ENCODE measurements around the gene PDE3B. TPM values are rescaled to one million over a fixed set of nuclear protein-coding genes. Genes with fewer than 3 reads are reported as not detected.
"Not testable (repeated sequence)": the region's sequence is repeated elsewhere in the genome, so short reads cannot be mapped to it uniquely, and the experiment has no call there.

The PDE3B gene
- total RNA-seq, 1 experiment from 2014 or later, result 6.7 TPM

DNA sequence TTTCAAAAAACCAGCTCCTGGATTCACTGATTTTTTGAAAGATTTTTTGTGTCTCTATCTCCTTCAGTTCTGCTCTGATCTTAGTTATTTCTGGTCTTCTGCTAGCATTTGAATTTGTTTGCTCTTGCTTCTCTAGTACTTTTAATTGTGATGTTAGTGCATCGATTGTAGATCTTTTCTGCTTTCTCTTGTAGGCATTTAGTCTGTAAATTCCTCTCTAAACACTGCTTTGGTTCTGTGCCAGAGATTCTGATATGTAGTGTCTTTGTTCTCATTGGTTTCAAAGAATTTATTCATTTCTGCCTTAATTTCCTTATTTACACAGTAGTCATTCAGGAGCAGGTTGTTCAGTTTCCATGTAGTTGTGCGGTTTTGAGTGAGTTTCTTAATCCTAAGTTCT lies 96.9 kb downstream of the PDE3B start:
- DNase-seq (ENCODE audit: low read depth, low spot score); H3K9me3 ChIP-seq (ENCODE audit: control insufficient read depth in 1 of 2, insufficient read depth in 1 of 2, low read depth in 1 of 2, low read length in 2 of 2); H3K9ac ChIP-seq (ENCODE audit: low read length); POLR2A ChIA-PET; CTCF ChIA-PET; BruUV-seq (replicated peaks); ATAC-seq; H3K9me2 ChIP-seq (ENCODE audit: insufficient read depth); H3K4me1 ChIP-seq (ENCODE audit: control insufficient read depth in 1 of 2, insufficient read depth in 2 of 2, low read length in 2 of 2); H3K27ac ChIP-seq (ENCODE audit: low read depth, low read length); H3K79me2 ChIP-seq (ENCODE audit: insufficient read depth, low read length); H4K20me1 ChIP-seq (ENCODE audit: insufficient read depth); intact Hi-C loops (cut with micrococcal nuclease); RAD21 ChIA-PET (ENCODE audit: low non-redundant PET in 1 of 2, low total read pairs in 2 of 2, uncharacterized antibody in 2 of 2, unreplicated experiment in 2 of 2); H2AFZ ChIP-seq (ENCODE audit: low read depth, low read length, poor library complexity, severe bottlenecking); H3K4me3 ChIP-seq (replicated peaks in 1 of 2; ENCODE audit: low read depth in 1 of 2, low read length in 2 of 2); H3K4me2 ChIP-seq (ENCODE audit: low read length); H3K36me3 ChIP-seq (ENCODE audit: control insufficient read depth in 1 of 2, insufficient read depth in 2 of 2, low read length in 2 of 2); H3K27me3 ChIP-seq (ENCODE audit: insufficient read depth, low read length): not testable (repeated sequence)

- no peak overlapping the region for H2AFZ ChIP-seq (ENCODE audit: low read depth, low read length, poor library complexity, severe bottlenecking)
- intact Hi-C loops (cut with micrococcal nuclease), result no loop called here
- no peaks in the 10 kb centered on the region for H3K36me3 ChIP-seq (ENCODE audit: control insufficient read depth in 1 of 2, insufficient read depth in 2 of 2, low read length in 2 of 2)
- no peaks in the 10 kb centered on the region for H3K9me3 ChIP-seq (ENCODE audit: control insufficient read depth in 1 of 2, insufficient read depth in 1 of 2, low read depth in 1 of 2, low read length in 2 of 2)
- no peak overlapping the region for H3K27ac ChIP-seq (ENCODE audit: low read depth, low read length)
- TF ChIP-seq, protein P1, sequence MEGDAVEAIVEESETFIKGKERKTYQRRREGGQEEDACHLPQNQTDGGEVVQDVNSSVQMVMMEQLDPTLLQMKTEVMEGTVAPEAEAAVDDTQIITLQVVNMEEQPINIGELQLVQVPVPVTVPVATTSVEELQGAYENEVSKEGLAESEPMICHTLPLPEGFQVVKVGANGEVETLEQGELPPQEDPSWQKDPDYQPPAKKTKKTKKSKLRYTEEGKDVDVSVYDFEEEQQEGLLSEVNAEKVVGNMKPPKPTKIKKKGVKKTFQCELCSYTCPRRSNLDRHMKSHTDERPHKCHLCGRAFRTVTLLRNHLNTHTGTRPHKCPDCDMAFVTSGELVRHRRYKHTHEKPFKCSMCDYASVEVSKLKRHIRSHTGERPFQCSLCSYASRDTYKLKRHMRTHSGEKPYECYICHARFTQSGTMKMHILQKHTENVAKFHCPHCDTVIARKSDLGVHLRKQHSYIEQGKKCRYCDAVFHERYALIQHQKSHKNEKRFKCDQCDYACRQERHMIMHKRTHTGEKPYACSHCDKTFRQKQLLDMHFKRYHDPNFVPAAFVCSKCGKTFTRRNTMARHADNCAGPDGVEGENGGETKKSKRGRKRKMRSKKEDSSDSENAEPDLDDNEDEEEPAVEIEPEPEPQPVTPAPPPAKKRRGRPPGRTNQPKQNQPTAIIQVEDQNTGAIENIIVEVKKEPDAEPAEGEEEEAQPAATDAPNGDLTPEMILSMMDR (IDR thresholded peaks at IDR 0.05 in 2 of 3, conservative IDR thresholded peaks at IDR 0.05 in 1 of 3; ENCODE audit: borderline replicate concordance in 1 of 3, insufficient read depth in 1 of 3, low read depth in 2 of 3, low read length in 2 of 3), result no peak
- no peak for TF ChIP-seq ZBTB33 (IDR thresholded peaks at IDR 0.05; ENCODE audit: extremely low read depth, insufficient replicate concordance, low read length)
- TF ChIP-seq POLR2A (IDR thresholded peaks at IDR 0.05; ENCODE audit: borderline replicate concordance, extremely low read depth, insufficient read depth, insufficient read length), result no peak
- BruUV-seq (replicated peaks), result no TSS peak
- ChIA-PET POLR2A (no interaction called here), RAD21 (ENCODE audit: low non-redundant PET in 1 of 2, low total read pairs in 2 of 2, uncharacterized antibody in 2 of 2, unreplicated experiment in 2 of 2) (no interaction called here), CTCF (no interaction called here)
- no peaks in the 10 kb centered on the region for H3K27me3 ChIP-seq (ENCODE audit: insufficient read depth, low read length)
- ATAC-seq (no peak), DNase-seq (ENCODE audit: low read depth, low spot score) (no peak)
- no peaks in the 10 kb centered on the region for H3K79me2 ChIP-seq (ENCODE audit: insufficient read depth, low read length)
- H4K20me1 ChIP-seq (ENCODE audit: insufficient read depth), result no peaks in the 10 kb centered on the region
- no peak overlapping the region for H3K9ac ChIP-seq (ENCODE audit: low read length)
- H3K4me1 ChIP-seq (ENCODE audit: control insufficient read depth in 1 of 2, insufficient read depth in 2 of 2, low read length in 2 of 2), result no peaks in the 10 kb centered on the region
- no peaks in the 10 kb centered on the region for H3K9me2 ChIP-seq (ENCODE audit: insufficient read depth)
- no peak overlapping the region for H3K4me3 ChIP-seq (replicated peaks in 1 of 2; ENCODE audit: low read depth in 1 of 2, low read length in 2 of 2)
- H3K4me2 ChIP-seq (ENCODE audit: low read length), result no peak overlapping the region
Observed at GRCh38 chr11:14741195-14741594, 97.6 kb downstream of the PDE3B start.
